Stimulated activated CD8-positive, alpha-beta memory T cell treated with anti-CD3 and anti-CD28 coated beads, Interleukin-15, amount 100 ng/mL, for 24 hours (primary cell): ENCODE measurements around the gene EPB41.
"Not testable (repeated sequence)": the region's sequence is repeated elsewhere in the genome, so short reads cannot be mapped to it uniquely, and the experiment has no call there.

Source experiments
- DNase-seq: peaks from one replicate; pipeline ENCODE4 v3.0.0-alpha.2; 2020; ENCODE audit warnings: low read depth

The EPB41 gene

DNA sequence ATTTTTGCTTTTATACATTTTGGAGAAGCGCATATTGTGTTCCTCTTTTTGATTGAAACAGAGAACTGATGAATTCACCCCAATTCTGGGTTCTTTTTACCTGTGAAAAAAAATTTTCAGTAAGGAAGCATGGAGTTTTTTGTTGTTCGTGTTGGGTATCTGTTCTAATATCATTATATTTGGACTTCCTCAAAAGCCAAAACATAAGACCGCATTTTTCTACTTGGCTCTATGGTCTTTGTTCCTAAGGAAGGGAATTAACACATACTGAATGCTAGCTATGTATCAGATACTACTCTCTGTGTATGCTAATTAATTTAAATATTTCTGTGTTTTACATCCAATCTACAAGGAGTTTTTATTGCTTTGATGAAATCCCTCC lies 12.9 kb downstream of the EPB41 start:
- no peak for DNase-seq

DNA sequence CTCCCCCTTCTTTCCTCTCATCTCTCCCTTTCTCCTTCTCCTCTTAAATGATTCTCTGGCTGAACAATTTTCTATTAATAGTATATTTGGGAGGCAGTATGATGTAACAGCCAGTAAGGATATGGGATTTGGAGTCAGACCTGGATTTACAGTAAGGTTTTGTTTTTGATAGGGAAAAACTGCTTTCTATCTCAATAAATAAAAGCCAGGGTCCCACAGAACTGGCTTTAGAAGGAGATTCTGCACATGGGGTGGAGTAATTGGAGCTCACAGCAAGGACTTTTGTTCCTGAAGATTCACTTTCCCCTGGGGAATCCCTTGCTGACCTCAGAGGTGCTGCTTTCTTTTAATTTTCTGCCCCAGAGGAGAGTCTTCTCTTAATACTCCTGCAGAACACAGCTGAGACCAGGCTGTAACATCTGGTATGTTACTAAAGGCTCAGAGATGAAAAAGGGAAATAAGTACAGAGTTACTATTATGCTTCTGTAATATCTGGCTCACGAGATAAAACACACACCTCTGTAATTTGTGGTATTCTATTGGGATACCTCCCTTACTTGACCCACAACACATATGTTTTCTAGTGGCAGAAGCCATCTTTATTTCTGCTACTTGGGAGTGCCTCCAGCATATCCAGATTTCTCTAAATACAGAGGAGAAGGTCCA lies 13.4 kb downstream of the EPB41 start:
- DNase-seq: no peak

DNA sequence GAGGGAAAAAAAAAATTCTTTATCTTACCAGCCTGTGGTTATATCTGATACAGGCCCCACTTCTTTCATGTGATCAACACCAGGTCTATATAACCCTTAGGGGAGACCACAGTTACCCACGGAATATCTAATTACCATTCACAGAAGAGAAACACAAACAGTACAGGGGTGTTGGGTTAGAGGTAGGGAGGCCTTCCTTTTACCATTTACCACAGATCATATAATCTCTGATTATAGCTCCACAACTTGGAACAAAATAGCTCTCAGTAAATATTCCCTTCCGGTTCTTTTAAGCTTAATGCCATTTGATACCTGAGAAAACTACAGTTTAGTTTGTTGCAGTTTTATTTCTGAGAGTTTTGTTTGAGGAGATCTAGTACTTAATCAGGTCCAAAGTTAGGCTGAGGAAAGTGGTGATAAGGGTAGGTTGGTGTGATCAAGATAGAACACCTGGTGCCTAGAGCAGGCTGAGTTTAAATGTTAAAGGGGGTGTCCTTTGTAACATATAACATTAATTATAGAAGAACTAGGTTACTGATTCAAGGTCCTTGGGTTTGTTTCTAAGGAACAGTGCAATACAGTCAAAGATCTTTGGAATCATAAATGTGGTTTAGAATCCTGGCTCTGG lies 14.1 kb downstream of the EPB41 start:
- no peak for DNase-seq

DNA sequence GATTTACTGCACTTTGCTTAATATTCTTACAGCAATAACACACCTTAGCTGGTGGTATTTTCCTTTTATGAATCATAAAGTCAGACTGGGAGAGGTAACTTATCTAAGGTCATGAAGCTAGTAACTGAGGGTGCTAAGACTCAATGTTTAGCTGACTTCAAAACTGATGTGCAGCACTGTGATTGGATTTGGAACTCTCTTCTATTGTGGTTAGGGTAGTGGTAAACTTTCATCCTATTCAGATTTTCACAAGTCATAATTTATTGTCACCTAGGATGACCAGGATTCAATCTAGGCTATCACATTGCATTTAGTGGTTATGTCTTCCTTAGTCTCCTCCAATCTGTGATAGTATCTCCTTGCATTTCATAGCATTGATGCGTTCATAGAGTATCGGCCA lies 18.9 kb downstream of the EPB41 start:
- no peak for DNase-seq

DNA sequence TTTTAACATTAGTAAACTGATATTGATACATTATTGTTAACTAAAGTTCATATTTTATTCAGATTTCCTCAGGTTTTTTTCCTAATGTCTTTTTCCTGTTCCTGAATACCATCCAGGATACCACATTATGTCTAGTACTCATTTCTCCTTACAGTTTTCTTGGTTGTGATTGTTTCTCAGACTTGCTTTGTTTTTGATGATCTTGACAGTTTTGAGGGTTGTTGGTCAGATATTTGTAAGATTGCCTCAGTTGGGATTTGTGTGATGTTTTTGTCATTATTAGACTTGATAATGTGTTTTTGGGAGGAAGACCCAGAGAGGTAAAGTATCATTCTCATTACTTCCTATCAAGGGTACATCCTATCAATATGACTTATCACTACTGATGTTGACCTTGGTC lies 19.5 kb downstream of the EPB41 start:
- no peak for DNase-seq

DNA sequence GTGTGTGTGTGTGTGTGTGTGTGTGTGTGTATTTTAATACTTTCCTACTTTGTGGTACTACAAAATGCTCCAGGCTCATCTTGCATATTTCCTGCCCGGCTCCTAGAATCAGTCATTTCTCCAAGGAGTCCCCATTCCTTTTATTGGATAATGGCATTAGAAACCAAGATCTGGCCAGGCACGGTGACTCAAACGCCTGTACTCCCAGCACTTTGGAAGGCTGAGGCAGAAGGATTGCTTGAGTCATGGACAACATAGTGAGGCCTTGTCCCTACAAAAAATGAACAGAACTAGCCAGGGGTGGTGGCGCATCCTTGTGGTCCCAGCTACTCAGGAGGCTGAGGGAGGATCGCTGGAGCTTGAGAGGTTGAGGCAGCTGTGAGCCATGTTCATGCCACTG lies 20.3 kb downstream of the EPB41 start:
- no peak for DNase-seq

DNA sequence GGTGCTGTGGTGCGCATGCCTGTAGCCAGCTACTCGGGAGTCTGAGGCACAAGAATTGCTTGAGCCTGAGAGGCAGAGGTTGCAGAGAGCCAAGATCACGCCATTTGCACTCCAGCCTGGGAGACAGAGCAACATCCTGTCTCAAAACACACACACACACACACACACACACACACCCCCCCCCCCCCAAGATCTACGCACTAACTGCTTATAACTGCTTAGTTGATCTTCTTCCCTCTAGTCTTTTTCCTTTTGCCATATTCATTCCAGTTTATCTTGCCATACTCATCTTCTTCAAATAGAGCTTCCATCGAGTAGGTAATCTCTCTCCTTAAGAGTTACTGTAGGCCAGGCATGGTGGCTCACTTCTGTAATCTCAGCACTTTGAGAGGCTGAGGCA lies 20.9 kb downstream of the EPB41 start:
- DNase-seq: no peak

DNA sequence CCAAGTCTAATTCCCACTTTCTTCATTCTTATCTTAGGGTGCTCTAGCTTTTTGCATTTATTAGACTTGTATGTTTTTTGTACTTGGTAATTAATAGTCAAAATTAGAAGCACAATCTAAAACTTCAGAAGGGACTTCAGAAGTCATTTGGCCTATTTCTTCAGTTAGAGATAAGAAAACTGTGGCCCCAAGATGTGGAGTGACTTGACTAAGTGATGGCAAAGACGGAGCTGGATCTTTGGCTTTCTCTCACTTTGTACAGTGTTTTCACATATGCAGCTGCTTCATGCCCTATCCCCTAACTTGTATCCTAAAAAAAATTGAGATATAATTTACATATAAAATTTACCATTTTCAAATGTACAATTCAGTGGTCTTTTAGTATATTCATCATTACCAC lies 21.7 kb downstream of the EPB41 start:
- DNase-seq: no peak

DNA sequence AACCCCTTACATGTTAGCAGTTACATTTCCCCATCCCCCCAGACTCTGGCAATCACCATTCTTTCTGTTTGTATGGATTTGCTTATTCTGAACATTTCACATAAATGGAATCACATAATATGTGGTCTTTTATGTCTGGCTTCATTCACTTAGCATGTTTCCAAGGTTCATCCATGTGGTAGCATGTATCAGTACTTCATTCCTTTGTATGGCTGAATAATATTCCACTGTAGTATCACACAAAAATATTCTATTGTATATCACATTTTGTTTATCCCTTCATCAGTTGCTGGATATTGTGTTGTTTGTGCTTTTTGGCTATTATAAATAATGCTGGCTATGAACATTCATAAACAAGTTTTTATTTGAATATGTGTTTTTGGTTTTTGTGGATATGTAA lies 22.2 kb downstream of the EPB41 start:
- DNase-seq: no peak

DNA sequence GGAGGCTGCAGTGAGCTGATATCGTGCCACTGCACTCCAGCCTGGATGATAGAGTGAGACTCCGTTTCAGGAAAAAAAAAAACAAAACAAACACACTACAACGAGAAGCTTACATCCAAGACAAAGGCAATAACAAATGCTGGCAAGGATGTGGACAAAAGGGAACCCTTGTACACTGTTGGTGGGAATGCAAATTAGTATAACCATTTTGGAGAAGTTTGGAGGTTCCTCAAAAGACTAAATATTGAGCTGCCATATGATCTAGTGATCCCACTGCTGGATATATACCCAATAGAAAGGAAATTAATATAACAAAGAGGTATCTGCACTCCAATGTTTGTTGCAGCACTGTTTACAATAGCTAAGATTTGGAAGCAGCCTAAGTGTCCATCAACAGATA lies 29.2 kb downstream of the EPB41 start:
- DNase-seq: not testable (repeated sequence)

DNA sequence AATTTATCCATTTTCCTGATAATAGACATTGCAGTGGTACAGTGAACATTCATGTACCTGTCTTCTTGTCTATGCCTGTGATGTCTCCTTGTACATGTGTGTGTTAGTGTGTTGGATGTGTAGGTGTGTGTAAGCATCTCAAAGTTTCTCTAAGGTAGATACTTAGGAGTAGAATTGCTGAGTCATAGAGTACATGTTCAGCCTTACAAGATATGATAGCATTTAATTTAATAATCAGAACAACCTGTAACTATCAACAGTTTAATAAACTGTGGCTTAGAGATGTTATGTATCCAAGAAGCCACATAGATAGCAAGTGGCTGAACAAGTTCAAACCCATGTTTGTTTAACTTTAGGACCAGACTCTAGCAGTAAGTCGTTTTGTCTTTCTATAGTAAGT lies 35.6 kb downstream of the EPB41 start:
- DNase-seq: no peak

DNA sequence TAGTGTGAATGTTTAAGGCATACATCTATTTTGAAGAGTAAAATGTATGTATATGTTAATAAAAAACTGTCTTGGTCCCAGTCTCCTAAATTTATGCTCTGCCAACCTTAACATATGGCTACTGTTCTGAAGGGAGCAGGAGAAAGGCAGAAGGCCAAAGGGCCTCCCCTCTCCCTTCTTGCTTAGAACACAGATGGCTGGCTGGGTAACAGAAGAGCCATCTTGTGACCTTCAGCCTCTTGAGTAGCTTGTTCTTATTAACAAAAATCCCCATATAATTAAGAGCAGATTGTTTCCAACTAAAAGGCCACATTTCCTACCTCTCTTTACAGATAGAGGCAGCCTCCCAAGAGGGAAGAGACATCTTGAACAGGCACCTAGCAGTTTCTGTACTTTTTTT lies 36.1 kb downstream of the EPB41 start:
- DNase-seq: no peak

DNA sequence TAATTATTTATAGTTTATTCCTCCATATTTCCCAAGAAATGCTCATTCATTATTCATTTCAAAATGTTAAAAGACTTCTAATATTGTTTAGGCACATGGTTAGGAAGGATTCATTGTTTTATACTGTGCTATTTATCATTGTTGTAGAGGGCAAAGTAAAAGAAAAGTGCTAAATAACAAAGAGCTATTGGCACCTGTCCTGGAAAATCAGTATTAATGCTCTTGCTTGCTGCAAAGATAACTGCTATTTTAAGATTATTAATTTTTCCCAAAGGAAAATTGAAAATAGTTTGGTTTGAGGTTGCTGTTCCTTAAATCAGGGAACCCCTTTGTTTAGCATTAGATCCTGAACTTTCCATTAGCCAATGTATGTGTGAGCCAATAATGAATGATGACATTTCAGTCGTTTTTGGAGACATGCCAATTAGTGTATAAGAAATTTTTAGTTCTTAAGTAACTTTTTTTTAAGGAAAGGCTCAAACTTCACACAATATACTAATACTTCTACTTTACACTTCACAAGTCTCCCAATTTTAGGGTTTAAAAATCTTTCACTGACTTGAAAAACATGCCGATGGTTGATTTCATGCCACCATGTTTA lies 39.9 kb downstream of the EPB41 start:
- no peak for DNase-seq

DNA sequence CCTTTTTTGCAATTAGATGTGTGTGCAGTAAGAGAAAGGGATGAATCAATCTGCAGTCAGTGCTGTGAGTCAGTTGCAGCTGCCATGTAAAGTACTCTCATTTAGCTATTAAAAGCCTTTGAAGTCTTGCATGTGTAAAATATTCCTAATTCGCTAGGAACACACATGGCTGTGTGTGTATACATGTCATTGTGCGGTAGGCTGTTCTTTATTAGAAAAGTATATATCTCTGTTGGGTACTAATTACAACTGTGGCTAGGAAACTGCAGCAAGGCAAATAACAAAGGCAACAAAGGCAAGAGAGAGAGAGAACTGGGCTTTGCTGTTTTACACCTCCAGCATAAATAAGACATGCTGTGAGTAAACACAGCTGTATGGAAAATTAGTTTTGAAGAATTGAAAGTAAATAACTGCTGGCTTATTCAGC lies 41.7 kb downstream of the EPB41 start:
- no peak for DNase-seq

DNA sequence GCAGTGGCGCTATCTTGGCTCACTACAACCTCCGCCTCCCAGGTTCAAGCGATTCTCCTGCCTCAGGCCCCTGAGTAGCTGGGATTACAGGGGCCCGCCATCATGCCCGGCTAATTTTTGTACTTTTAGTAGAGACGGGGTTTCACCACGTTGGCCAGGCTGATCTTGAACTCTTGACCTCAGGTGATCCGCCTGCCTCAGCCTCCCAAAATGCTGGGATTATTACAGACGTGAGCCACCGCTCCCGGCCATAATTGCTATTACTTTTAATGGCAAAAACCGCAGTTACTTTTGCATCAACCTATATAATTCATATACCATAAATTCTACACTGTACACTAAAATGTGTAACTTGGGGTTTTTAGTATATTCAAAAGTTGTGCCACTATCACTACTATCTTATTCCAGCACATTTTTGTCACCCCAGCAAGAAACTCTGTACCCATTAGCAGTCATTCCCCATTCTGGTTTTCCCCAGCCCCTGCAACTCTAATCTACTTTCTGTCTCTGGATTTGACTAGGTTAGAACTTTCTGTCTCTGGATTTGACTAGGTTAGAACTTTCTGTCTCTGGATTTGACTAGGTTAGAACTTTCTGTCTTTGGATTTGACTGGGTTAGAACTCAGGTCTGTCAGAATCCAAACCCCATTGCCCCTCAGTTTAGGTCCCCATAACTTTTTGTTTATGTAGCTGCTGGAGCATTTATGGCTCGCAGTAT lies 47.9 kb downstream of the EPB41 start:
- DNase-seq: not testable (repeated sequence)

DNA sequence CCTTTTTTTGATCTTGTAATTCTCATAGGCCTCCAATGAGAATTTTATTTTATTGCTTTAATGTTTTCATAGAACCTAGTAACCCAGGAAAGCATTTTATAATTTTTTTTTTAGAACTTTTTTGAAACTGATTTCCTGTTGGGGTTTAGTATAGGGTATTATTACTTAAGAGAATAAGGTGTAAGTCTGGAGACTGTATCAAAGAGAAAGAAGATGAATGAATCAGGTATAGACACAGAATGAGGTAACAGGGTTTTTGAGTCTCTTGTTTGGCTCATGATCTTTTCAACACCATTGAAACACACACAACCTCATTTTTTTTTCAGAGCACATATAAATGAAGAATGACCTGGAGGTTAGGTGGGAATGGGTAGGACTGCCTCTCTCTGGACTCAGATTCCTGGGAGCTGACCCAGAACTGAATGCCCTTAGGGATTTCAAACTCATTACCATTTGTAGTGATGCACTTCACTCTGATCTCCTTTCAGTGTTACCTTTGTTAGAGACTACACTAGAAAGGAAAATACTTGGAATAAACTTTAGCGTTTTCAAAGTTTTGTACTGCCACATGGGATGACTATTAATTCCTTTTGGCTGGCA lies 51.0 kb downstream of the EPB41 start:
- no peak for DNase-seq

DNA sequence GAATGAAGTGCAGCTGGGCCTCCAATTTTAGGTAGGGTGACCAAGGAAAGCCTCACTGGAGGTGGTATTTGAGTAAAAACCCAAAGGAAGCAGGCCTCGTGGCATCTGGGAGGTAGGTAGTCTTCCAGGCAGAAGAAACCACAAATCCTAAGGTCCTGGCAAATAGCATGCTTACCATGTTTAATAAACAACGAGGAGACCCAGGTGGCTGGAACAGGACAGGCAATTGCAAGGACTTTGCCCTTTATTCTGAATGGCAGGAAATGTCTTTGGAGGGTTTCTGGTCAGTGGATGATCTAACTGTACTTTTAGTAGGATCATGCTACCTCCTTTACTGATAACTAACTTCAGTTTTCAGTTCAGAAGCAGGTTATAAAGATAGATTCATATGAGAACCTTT lies 52.2 kb downstream of the EPB41 start:
- DNase-seq: no peak

DNA sequence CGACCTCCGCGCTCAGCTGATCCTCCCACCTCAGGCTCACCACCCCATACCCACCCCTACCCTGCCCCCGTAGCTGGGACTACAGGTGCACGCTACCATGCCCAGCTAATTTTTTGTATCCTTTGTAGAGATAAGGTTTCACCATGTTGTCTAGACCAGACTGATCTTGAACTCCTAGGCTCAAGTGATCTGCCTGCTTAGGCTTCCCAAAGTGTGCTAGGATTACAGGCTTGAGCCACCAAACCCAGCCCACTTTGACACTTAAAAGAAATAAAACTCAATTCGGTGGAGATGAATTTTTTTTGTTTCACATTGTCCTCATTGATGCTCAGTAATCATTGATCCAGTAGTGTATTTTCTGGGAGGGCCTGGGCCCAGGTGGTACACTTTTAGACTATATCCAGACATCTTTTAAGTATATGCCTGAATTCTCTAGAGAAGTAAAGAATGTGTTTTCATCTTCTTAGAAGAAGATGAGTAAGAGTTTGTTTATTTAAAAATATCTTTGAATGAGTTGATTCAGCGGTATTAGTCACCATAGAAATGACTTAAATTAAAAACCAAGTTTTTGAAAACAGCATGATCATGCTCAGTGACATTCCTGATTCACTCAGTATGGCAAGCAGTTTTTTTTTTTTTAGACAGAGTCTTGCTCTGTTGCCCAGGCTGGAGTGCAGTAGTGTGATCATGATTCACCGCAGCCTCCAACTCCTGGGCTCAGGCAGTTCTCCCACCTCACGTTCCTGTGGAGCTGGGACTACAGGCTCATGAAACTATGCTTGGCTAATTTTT lies 57.8 kb downstream of the EPB41 start:
- no peak for DNase-seq

DNA sequence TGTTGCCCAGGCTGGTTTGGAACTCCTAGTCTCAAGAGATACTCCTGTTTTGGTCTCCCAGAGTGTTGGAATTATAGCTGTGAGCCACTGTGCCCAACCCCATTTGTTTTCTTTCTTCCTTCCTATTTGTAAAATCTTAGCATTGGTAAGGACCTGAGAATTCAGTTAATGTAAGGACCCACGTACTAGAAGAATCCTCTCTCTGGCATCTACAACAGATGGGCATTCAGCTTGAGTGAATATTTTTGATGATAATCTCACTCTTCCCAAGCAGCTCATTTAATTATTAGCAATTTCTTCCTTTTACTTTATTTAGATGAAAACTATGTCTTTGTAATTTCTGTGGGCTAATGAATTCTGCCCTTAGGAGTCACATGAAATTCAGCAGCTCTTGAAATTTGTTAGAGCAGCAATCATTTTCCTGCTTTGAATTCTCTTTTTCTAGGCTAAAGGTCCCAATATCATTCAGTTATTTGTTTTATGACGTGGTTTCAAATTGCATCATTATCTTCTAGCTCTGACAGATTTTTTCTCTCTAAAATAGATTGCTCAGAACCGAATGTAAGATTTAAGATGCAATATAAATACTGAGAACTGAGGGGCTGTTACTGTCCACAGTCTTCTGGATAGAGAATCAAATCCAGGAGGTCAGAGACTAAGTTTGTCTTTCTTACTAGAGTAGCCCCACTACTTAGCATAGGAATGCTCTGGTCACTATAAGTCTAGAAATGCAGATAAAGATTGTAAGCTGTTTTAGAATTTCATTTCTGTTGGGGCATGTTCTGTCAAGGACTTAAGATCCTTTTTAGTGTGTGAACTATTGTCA lies 59.4 kb downstream of the EPB41 start:
- no peak for DNase-seq

DNA sequence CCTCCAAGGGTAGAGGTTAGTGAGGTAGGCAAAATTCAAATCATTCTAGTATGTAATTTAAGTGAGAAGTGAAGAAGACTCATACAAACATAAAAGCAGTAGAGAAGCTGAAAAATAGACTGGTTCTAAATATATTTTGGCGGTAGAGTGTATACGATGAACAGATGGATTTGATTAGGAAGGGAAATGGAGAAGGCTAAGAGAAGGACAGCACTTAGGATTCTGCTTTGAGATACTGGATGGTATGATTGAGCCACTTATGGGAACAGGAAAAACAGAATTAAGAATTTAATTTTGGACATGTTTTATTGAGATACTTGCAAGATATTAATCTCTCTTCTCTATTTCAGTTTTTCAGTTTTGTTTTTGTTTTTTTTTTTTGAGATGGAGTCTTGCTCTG lies 60.1 kb downstream of the EPB41 start:
- DNase-seq: no peak

DNA sequence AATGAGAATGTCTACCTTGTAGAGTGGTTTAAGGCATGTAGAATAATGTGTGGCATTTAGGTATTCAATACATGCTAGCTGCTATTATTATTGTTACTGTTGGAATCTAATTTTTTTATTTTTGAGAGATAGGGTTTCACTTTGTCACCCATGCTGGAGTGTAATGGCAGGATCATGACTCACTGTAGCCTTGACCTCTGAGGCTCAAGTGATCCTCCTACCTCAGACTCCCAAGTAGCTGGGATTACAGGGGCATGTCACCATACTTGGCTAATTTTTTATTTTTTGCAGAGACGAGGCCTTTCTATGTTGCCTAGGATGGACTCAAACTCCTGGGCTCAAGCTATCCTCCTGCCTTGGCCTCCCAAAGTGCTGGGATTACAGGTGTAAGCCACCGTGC lies 61.9 kb downstream of the EPB41 start:
- no peak for DNase-seq
